HEK293 (cell line): ENCODE results near the gene ITGA8.

Source experiments
- CTCF ChIA-PET: fragments of 350-600 bp; formaldehyde crosslinking; extraction: SDS; loops from one replicate; lab custom pipeline; 2021; ENCODE audit warnings: antibody characterized with exemption; lab: Yijun Ruan, JAX
- POLR2A ChIA-PET: fragments of 300-600 bp; formaldehyde crosslinking; extraction: SDS; loops from one replicate; lab custom pipeline; 2020; ENCODE audit warnings: antibody characterized with exemption, inconsistent platforms; lab: Yijun Ruan, JAX
- H3K27ac ChIP-seq: fragments of 200-500 bp; sonication (Bioruptor generic); 2 replicates; pipeline ENCODE4 v1.5.1; 2014; ENCODE audit warnings: low read depth, low read length, control low read depth, inconsistent platforms; ENCODE audit errors: extremely low read depth
- H3K36me3 ChIP-seq, 2 experiments: fragments of 200-500 bp in 1 of 2; sonication (Bioruptor generic) in 1 of 2; 1 replicate in 1 of 2; 2 replicates in 1 of 2; pipeline ENCODE4 v1.5.1; 2014 to 2017; ENCODE audit warnings: inconsistent platforms in 2 of 2, low read length in 2 of 2; ENCODE audit not compliant: control insufficient read depth in 2 of 2, insufficient read depth in 1 of 2
- H3K4me1 ChIP-seq: fragments of 200-500 bp; sonication (Bioruptor generic); 2 replicates; pipeline ENCODE4 v1.5.1; 2014; ENCODE audit warnings: mild to moderate bottlenecking, low read length, inconsistent platforms; ENCODE audit not compliant: control insufficient read depth, insufficient read depth
- H3K4me3 ChIP-seq: 2 replicates; pipeline ENCODE4 v1.5.1; 2011; ENCODE audit warnings: low read depth, mild to moderate bottlenecking, control low read depth, low read length, moderate library complexity
- H3K9me3 ChIP-seq: fragments of 200-500 bp; sonication (Bioruptor generic); 2 replicates; pipeline ENCODE4 v1.5.1; 2014; ENCODE audit warnings: low read depth, low read length, inconsistent platforms; ENCODE audit not compliant: control insufficient read depth, insufficient read depth
- KLF7 ChIP-seq: fragments of 450-650 bp; formaldehyde crosslinking; IDR thresholded peaks from 2 replicates; pipeline ENCODE4 v1.5.1; 2016; ENCODE audit warnings: missing biosample characterization, missing genetic modification characterization, borderline replicate concordance
- MZF1 ChIP-seq: fragments of 450-650 bp; formaldehyde crosslinking; IDR thresholded peaks from 2 replicates; pipeline ENCODE4 v1.5.1; 2017; ENCODE audit warnings: missing biosample characterization, missing genetic modification characterization, borderline replicate concordance
- OSR2 ChIP-seq: fragments of 450-650 bp; formaldehyde crosslinking; IDR thresholded peaks from 2 replicates; pipeline ENCODE4 v1.5.1; 2016; ENCODE audit warnings: missing biosample characterization, missing genetic modification characterization
- ZBTB17 ChIP-seq: fragments of 450-650 bp; formaldehyde crosslinking; IDR thresholded peaks from 2 replicates; pipeline ENCODE4 v1.5.1; 2016; ENCODE audit warnings: missing biosample characterization, missing genetic modification characterization
- ZBTB20 ChIP-seq: fragments of 450-650 bp; formaldehyde crosslinking; IDR thresholded peaks from 2 replicates; pipeline ENCODE4 v1.5.1; 2016; ENCODE audit warnings: missing biosample characterization, missing genetic modification characterization
- ZNF174 ChIP-seq: fragments of 450-650 bp; formaldehyde crosslinking; IDR thresholded peaks from 2 replicates; pipeline ENCODE4 v1.5.0; 2017; ENCODE audit warnings: missing biosample characterization, mild to moderate bottlenecking, missing genetic modification characterization
- ZNF184 ChIP-seq: fragments of 450-650 bp; IDR thresholded peaks from 2 replicates; pipeline ENCODE4 v1.5.1; 2018; ENCODE audit warnings: missing biosample characterization, mild to moderate bottlenecking, missing genetic modification characterization
- ZNF248 ChIP-seq: fragments of 450-650 bp; formaldehyde crosslinking; IDR thresholded peaks from 2 replicates; pipeline ENCODE4 v1.5.1; 2017; ENCODE audit warnings: missing biosample characterization, missing genetic modification characterization
- ZNF311 ChIP-seq: fragments of 450-650 bp; formaldehyde crosslinking; IDR thresholded peaks from 2 replicates; pipeline ENCODE4 v1.5.1; 2017; ENCODE audit warnings: missing biosample characterization, missing genetic modification characterization, borderline replicate concordance
- ZNF341 ChIP-seq: fragments of 450-650 bp; formaldehyde crosslinking; IDR thresholded peaks from 2 replicates; pipeline ENCODE4; 2016; ENCODE audit warnings: low read depth, missing biosample characterization, missing genetic modification characterization
- ZNF423 ChIP-seq: fragments of 450-650 bp; formaldehyde crosslinking; IDR thresholded peaks from 2 replicates; pipeline ENCODE4 v1.5.1; 2016; ENCODE audit warnings: missing biosample characterization, missing genetic modification characterization
- ZNF433 ChIP-seq: fragments of 450-650 bp; formaldehyde crosslinking; IDR thresholded peaks from 2 replicates; pipeline ENCODE4 v1.5.1; 2016; ENCODE audit warnings: missing biosample characterization, missing genetic modification characterization, low read depth
- ZNF48 ChIP-seq: fragments of 450-650 bp; formaldehyde crosslinking; IDR thresholded peaks from 2 replicates; pipeline ENCODE4 v1.5.1; 2016; ENCODE audit warnings: missing biosample characterization, missing genetic modification characterization
- ZNF510 ChIP-seq: fragments of 450-650 bp; formaldehyde crosslinking; IDR thresholded peaks from 2 replicates; pipeline ENCODE4 v1.5.1; 2018; ENCODE audit warnings: mild to moderate bottlenecking, missing genetic modification characterization, missing biosample characterization; ENCODE audit not compliant: insufficient replicate concordance
- ZNF664 ChIP-seq: fragments of 450-650 bp; formaldehyde crosslinking; IDR thresholded peaks from 2 replicates; pipeline ENCODE4 v1.5.1; 2016; ENCODE audit warnings: missing biosample characterization, missing genetic modification characterization
- ZNF792 ChIP-seq: fragments of 450-650 bp; formaldehyde crosslinking; IDR thresholded peaks from 2 replicates; pipeline ENCODE4 v1.5.1; 2016; ENCODE audit warnings: missing biosample characterization, missing genetic modification characterization
- ZNF830 ChIP-seq: fragments of 450-650 bp; IDR thresholded peaks from 2 replicates; pipeline ENCODE4 v1.5.0; 2018; ENCODE audit warnings: missing biosample characterization, missing genetic modification characterization, low read depth, mild to moderate bottlenecking, moderate library complexity
- TF ChIP-seq, protein P1 (sequence below): fragments of 450-650 bp; formaldehyde crosslinking; IDR thresholded peaks from 2 replicates; pipeline ENCODE4 v1.5.1; 2017; ENCODE audit warnings: missing biosample characterization, missing genetic modification characterization
- TF ChIP-seq, protein P2 (sequence below): fragments of 450-650 bp; formaldehyde crosslinking; IDR thresholded peaks from 2 replicates; pipeline ENCODE4 v1.5.1; 2016; ENCODE audit warnings: missing biosample characterization, missing genetic modification characterization, low read depth
- TF ChIP-seq, protein P3 (sequence below): fragments of 450-650 bp; formaldehyde crosslinking; IDR thresholded peaks from 2 replicates; pipeline ENCODE4 v1.5.1; 2016; ENCODE audit warnings: missing biosample characterization, missing genetic modification characterization
- TF ChIP-seq, protein P4 (sequence below): fragments of 450-650 bp; formaldehyde crosslinking; IDR thresholded peaks from 2 replicates; pipeline ENCODE4 v1.5.1; 2016; ENCODE audit warnings: missing biosample characterization, missing genetic modification characterization, borderline replicate concordance
- TF ChIP-seq, protein P5 (sequence below): fragments of 450-650 bp; formaldehyde crosslinking; optimal IDR thresholded peaks from 2 replicates; pipeline ENCODE3; 2016; ENCODE audit warnings: missing biosample characterization, mild to moderate bottlenecking, missing genetic modification characterization
- TF ChIP-seq, protein P6 (sequence below): fragments of 450-650 bp; formaldehyde crosslinking; IDR thresholded peaks from 2 replicates; pipeline ENCODE4 v1.5.1; 2016; ENCODE audit warnings: missing biosample characterization, missing genetic modification characterization

Gene ITGA8

DNA sequence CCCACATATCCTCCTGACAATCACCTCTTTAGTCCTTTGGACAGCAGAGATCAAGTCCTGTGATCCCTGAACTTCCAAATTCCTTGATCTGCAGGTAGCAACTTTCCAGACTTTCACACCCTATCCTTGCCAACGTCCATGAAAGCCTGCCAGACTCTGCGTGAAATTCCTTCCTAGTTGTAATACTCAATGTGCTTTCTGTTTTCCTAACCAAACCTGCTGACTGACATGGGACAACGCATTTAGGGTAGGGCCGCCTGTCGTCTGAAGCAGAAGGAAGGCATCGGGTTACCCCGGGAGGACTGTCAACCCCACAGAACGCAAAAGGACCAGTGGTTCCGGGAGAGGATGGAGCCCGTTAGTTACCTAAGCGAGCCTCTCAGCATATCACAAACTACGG lies 23.9 kb downstream of the ITGA8 start:
- no peak for TF ChIP-seq OSR2 (tag by site-specific recombination)
- TF ChIP-seq ZBTB17 (tag by site-specific recombination), result peak; percentile 90
- TF ChIP-seq, all 188 proteins: peak for 1
- ChIA-PET CTCF (interaction anchor here (0.6 kb wide), 1 partner anchor 135 kb away, joined by 3 read pairs; no protein-coding TSS in a partner anchor), POLR2A (no interaction called here)
- H3K36me3 ChIP-seq, result no peaks in the 10 kb centered on the region
- H3K27ac ChIP-seq, result no peak overlapping the region
- H3K4me1 ChIP-seq, result no peaks in the 10 kb centered on the region
- no peak overlapping the region for H3K4me3 ChIP-seq
- no peaks in the 10 kb centered on the region for H3K9me3 ChIP-seq

DNA sequence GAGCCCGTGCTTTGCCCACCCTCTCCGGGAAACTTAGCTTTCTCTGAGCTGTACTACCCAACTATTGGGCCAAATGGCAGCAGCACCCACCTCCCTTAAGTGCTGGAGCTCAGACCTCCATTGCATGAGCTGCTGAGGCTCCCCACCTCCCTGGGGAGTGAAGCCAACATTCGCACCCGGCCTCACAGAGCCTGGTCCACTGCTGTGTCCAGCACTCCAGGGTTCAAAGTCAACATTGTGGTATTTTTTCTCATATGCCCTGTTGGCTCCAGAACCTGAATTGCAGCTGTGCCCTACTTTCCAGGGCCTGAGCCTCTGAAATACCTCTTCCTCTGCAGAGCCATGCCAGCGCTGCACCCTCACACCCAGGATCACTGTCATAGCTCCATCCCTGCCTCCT lies 29.7 kb downstream of the ITGA8 start:
- CTCF ChIA-PET, result interaction anchor here (0.9 kb wide), 1 partner anchor 30 kb away, joined by 3 read pairs; the partner anchor contains the start of gene ITGA8
- Histone ChIP-seq H3K9me3 (no peaks in the 10 kb centered on the region), H3K36me3 (no peaks in the 10 kb centered on the region), H3K27ac (no peak overlapping the region), H3K4me3 (no peak overlapping the region), H3K4me1 (no peaks in the 10 kb centered on the region)
- POLR2A ChIA-PET, result no interaction called here
- no peak for TF ChIP-seq ZNF184
- no peak for TF ChIP-seq ZNF174 (tag by site-specific recombination)
- TF ChIP-seq ZNF792, result no peak
- TF ChIP-seq KLF7 (tag by site-specific recombination), result no peak
- TF ChIP-seq ZBTB20, result no peak
- TF ChIP-seq ZNF248 (tag by site-specific recombination), result no peak
- no peak for TF ChIP-seq ZNF433 (tag by site-specific recombination)
- TF ChIP-seq, protein P1, sequence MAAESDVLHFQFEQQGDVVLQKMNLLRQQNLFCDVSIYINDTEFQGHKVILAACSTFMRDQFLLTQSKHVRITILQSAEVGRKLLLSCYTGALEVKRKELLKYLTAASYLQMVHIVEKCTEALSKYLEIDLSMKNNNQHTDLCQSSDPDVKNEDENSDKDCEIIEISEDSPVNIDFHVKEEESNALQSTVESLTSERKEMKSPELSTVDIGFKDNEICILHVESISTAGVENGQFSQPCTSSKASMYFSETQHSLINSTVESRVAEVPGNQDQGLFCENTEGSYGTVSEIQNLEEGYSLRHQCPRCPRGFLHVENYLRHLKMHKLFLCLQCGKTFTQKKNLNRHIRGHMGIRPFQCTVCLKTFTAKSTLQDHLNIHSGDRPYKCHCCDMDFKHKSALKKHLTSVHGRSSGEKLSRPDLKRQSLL, result no peak
- TF ChIP-seq ZNF341 (tag by site-specific recombination), result no peak
- no peak for TF ChIP-seq ZNF510 (tag by site-specific recombination)
- TF ChIP-seq, protein P2, sequence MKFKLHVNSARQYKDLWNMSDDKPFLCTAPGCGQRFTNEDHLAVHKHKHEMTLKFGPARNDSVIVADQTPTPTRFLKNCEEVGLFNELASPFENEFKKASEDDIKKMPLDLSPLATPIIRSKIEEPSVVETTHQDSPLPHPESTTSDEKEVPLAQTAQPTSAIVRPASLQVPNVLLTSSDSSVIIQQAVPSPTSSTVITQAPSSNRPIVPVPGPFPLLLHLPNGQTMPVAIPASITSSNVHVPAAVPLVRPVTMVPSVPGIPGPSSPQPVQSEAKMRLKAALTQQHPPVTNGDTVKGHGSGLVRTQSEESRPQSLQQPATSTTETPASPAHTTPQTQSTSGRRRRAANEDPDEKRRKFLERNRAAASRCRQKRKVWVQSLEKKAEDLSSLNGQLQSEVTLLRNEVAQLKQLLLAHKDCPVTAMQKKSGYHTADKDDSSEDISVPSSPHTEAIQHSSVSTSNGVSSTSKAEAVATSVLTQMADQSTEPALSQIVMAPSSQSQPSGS, result no peak
- TF ChIP-seq ZNF664 (tag by site-specific recombination), result no peak
- TF ChIP-seq ZNF311 (tag by site-specific recombination), result no peak
- TF ChIP-seq ZNF830, result no peak
- TF ChIP-seq, protein P3, sequence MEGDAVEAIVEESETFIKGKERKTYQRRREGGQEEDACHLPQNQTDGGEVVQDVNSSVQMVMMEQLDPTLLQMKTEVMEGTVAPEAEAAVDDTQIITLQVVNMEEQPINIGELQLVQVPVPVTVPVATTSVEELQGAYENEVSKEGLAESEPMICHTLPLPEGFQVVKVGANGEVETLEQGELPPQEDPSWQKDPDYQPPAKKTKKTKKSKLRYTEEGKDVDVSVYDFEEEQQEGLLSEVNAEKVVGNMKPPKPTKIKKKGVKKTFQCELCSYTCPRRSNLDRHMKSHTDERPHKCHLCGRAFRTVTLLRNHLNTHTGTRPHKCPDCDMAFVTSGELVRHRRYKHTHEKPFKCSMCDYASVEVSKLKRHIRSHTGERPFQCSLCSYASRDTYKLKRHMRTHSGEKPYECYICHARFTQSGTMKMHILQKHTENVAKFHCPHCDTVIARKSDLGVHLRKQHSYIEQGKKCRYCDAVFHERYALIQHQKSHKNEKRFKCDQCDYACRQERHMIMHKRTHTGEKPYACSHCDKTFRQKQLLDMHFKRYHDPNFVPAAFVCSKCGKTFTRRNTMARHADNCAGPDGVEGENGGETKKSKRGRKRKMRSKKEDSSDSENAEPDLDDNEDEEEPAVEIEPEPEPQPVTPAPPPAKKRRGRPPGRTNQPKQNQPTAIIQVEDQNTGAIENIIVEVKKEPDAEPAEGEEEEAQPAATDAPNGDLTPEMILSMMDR, result no peak
- no peak for TF ChIP-seq ZNF423 (tag by site-specific recombination)

DNA sequence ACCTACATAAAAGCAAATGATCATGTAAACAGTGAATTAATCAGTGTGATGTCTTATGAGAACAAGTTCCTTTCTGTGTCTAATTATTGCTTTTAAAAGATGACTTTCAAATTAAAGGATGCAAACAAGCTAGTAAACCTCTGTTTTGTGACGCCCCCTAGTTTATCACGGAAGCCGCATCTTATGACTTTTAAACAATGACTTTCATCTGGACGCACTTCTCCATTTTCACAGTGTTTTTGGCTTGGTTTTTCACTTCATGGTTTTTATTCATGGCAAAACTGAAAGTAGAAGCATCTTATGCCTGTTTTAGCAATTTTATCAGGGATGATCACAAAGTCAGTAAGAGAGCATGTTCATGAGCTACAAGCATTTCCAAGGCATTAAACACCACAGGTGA lies 35.0 kb downstream of the ITGA8 start:
- H3K36me3 ChIP-seq, result no peaks in the 10 kb centered on the region; a peak in 1 of 3 replicates
- H3K9me3 ChIP-seq, result no peaks in the 10 kb centered on the region
- H3K4me1 ChIP-seq, result no peaks in the 10 kb centered on the region
- ChIA-PET CTCF (interaction anchor here (0.6 kb wide), 1 partner anchor 99 kb away, joined by 4 read pairs; no protein-coding TSS in a partner anchor), POLR2A (no interaction called here)
- no peak overlapping the region for H3K27ac ChIP-seq
- H3K4me3 ChIP-seq, result no peak overlapping the region
- TF ChIP-seq, protein P4, sequence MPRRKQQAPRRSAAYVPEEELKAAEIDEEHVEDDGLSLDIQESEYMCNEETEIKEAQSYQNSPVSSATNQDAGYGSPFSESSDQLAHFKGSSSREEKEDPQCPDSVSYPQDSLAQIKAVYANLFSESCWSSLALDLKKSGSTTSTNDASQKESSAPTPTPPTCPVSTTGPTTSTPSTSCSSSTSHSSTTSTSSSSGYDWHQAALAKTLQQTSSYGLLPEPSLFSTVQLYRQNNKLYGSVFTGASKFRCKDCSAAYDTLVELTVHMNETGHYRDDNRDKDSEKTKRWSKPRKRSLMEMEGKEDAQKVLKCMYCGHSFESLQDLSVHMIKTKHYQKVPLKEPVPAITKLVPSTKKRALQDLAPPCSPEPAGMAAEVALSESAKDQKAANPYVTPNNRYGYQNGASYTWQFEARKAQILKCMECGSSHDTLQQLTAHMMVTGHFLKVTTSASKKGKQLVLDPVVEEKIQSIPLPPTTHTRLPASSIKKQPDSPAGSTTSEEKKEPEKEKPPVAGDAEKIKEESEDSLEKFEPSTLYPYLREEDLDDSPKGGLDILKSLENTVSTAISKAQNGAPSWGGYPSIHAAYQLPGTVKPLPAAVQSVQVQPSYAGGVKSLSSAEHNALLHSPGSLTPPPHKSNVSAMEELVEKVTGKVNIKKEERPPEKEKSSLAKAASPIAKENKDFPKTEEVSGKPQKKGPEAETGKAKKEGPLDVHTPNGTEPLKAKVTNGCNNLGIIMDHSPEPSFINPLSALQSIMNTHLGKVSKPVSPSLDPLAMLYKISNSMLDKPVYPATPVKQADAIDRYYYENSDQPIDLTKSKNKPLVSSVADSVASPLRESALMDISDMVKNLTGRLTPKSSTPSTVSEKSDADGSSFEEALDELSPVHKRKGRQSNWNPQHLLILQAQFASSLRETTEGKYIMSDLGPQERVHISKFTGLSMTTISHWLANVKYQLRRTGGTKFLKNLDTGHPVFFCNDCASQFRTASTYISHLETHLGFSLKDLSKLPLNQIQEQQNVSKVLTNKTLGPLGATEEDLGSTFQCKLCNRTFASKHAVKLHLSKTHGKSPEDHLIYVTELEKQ (tag by site-specific recombination), result no peak
- no peak for TF ChIP-seq MZF1 (tag by site-specific recombination)
- TF ChIP-seq, protein P5, sequence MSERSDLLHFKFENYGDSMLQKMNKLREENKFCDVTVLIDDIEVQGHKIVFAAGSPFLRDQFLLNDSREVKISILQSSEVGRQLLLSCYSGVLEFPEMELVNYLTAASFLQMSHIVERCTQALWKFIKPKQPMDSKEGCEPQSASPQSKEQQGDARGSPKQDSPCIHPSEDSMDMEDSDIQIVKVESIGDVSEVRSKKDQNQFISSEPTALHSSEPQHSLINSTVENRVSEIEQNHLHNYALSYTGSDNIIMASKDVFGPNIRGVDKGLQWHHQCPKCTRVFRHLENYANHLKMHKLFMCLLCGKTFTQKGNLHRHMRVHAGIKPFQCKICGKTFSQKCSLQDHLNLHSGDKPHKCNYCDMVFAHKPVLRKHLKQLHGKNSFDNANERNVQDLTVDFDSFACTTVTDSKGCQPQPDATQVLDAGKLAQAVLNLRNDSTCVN (tag by site-specific recombination), result no peak
- TF ChIP-seq, protein P6, sequence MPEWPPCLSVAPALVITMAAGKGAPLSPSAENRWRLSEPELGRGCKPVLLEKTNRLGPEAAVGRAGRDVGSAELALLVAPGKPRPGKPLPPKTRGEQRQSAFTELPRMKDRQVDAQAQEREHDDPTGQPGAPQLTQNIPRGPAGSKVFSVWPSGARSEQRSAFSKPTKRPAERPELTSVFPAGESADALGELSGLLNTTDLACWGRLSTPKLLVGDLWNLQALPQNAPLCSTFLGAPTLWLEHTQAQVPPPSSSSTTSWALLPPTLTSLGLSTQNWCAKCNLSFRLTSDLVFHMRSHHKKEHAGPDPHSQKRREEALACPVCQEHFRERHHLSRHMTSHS (tag by site-specific recombination), result no peak
- TF ChIP-seq ZNF48 (tag by site-specific recombination), result no peak
